ENCODE data around the gene FAM200B.

GRCh38 chr4:15735536-15735935 is 53.9 kb downstream of the FAM200B start:
- no peak for TF ChIP-seq POLR2A (IDR thresholded peaks at IDR 0.05)
- no peak for TF ChIP-seq CTCF (IDR thresholded peaks at IDR 0.05)
